Measurements from ENCODE around the gene ESYT3. TPM values are rescaled to one million over a fixed set of nuclear protein-coding genes. Genes with fewer than 3 reads are reported as not detected.
A peak's percentile ranks its signal among the peaks of the same experiment; 100 is the strongest.

ESYT3 gene, protein sequence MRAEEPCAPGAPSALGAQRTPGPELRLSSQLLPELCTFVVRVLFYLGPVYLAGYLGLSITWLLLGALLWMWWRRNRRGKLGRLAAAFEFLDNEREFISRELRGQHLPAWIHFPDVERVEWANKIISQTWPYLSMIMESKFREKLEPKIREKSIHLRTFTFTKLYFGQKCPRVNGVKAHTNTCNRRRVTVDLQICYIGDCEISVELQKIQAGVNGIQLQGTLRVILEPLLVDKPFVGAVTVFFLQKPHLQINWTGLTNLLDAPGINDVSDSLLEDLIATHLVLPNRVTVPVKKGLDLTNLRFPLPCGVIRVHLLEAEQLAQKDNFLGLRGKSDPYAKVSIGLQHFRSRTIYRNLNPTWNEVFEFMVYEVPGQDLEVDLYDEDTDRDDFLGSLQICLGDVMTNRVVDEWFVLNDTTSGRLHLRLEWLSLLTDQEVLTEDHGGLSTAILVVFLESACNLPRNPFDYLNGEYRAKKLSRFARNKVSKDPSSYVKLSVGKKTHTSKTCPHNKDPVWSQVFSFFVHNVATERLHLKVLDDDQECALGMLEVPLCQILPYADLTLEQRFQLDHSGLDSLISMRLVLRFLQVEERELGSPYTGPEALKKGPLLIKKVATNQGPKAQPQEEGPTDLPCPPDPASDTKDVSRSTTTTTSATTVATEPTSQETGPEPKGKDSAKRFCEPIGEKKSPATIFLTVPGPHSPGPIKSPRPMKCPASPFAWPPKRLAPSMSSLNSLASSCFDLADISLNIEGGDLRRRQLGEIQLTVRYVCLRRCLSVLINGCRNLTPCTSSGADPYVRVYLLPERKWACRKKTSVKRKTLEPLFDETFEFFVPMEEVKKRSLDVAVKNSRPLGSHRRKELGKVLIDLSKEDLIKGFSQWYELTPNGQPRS
- polyA plus RNA-seq (2014; cell fraction: cytosol; rRNA removed): 3.3 and 4.0 TPM in 2 replicates
- 24.1 TPM in 2 replicates for polyA plus RNA-seq (2014; cell fraction: nucleus; rRNA removed)

DNA sequence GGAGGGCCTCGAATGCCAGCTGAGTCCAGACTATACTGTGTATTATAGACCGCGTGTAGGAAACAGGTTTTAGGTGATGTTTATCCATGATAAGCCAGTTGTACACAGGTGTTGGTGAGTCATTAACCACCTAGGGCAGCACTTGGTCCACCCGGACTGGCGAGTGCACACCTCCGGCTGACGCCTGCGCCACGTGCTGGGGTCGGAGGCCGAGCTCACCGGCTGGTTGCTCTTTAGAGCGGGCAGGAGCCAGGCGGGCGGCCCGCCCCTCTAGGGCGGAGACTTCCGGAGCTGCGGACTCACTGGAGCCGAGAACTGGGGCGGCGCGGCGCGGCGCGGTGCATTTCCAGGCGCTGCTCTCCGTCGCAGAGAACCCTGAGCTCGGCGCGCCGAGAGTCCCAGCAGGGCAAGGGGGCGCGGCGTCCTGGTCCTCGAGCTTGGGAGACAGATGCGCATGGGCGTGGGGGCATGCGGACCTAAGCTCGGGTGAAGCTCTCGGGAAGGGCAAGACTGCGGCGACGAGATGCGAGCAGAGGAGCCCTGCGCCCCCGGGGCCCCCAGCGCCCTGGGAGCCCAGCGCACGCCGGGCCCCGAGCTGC, at the start of gene ESYT3:
Gene ESYT3 (plus strand): TSS at position 341 of the 599 bp plus-strand sequence. CDS start 183 bp downstream, at position 524.
- peak; percentile 68 for DNase-seq (ENCODE audit: low spot score)

DNA sequence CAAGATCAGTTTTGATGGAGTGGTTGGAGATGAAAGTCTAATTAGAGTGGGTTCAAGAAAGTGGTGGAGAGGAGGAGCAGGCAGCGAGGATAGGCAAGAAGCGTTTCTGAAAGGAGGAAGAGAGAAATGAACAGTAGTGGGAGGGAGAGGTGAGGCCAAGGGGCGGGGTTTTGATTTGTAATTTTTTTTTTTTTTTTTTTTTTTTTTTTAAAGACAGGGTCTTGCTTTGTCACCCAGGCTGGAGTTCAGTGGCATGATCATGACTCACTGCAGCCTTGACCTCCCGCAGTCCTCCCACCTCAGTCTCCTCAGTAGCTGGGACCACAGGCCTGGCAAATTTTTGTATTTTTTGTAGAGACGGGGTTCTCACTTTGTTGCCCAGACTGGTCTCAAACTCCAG, 49.4 kb upstream of the ESYT3 start:
- DNase-seq (ENCODE audit: low spot score): no peak

DNA sequence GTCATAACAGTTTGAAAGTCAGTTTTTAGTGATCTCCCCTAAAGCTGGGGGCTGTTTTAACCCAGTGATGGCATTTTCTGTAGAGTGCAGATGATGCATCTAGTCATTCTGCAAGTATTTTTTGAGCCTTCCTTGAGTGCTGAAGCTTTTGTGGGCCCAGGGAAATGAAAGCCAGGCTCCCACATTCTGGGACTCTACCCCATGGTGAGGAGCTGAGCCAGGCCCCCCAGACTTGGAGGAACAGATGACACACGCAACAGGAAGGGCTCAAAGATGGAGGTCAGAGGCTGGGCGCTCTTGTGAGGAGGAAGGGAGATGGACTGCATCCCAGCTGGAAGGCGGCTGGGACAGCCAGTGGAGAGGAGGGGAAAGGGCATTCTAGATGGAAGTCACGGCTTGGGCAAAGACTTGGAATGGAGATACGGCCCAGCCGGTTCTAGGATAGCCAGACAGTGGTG, 45.2 kb upstream of the ESYT3 start:
- DNase-seq (ENCODE audit: low spot score): no peak

DNA sequence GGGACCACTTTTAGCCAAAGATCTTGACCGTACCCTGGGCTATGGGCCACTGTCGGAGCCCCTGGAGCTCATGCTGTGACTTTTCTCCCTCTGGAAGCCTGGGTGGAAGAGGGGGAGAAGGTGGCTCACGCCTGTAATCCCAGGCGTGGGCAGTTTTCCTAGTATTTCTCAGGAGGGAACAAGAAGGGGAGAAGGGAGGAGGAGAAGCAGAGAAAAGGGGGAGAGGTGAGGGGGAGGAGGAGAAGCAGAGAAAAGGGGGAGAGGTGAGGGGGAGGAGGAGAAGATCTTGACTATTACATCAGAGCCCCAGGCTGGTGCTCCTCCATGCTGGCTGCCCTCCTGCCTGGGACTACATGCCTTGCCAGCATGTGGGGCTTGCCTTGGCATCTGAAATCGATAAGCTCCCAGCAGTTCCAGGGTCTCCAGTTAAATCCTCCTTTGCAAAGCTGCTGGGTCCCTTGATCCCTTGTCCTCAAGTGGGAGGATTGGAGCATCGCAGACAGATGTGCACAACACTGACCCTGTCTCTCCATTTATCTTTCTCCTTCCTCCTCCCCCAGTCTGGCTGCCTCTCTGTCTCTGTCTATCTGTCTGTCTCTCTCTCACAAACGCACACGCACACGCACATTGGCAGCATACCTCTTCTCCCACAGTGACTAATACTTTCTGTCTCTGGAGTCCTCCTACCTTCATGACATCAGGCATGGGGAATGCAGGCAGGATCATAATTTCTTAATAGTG, 44.4 kb upstream of the ESYT3 start:
- DNase-seq (ENCODE audit: low spot score): no peak

DNA sequence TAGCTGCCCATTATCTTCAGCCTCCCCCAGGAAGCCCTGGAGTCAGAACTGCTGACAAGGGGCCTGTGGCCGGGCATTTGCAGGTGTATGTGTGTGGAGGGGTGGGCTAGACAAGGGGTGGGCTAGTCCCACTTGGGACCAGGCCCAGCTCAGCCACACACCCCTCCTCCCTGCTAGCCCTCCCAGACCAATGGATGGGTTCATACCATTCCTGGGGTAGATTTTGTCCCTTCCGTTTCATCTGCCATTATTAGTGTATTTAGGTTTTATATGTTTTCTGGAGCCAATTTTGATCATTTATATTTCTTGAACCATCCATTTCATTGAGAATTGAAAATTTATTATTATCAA, 43.9 kb upstream of the ESYT3 start:
- no peak for DNase-seq (ENCODE audit: low spot score)

DNA sequence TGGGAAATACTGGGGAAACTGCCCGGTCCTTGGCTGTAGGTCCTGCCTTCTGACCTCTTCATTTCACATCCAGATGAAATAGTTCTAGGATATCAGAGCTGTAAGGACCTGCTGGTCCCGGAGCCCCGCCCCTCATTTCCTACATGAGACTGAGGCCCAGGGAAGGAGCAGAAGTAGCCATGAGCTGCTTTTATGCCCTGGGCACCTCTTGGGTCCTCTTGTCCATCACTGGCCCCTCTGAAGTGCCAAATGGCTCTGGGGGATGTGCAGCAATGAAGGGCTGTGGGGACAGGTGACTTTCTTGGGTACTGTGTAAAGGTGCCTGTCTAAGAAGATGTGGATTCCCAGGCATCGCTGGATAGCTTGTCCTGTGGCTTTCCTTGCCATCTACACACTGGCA, 40.3 kb upstream of the ESYT3 start:
- no peak for DNase-seq (ENCODE audit: low spot score)

DNA sequence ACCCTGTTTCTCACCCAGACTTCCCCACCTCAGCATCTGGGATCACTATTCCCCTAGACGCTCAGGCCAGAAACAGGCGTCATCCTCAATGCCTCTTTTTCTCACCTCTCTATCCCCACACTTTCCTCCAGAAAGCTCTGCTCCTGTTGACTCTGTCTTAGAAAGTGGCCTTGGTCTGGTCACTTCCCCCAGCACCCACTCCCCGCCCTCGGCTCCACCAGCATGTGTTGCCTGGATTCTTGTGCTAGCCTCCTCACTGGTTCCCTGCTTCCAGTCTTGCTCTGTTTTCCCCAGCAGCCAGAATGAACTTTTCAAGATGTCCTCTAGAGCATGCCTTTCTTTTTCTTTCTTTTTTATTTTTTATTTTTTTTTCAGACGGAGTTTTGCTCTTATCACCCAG, 39.7 kb upstream of the ESYT3 start:
- DNase-seq (ENCODE audit: low spot score): no peak

DNA sequence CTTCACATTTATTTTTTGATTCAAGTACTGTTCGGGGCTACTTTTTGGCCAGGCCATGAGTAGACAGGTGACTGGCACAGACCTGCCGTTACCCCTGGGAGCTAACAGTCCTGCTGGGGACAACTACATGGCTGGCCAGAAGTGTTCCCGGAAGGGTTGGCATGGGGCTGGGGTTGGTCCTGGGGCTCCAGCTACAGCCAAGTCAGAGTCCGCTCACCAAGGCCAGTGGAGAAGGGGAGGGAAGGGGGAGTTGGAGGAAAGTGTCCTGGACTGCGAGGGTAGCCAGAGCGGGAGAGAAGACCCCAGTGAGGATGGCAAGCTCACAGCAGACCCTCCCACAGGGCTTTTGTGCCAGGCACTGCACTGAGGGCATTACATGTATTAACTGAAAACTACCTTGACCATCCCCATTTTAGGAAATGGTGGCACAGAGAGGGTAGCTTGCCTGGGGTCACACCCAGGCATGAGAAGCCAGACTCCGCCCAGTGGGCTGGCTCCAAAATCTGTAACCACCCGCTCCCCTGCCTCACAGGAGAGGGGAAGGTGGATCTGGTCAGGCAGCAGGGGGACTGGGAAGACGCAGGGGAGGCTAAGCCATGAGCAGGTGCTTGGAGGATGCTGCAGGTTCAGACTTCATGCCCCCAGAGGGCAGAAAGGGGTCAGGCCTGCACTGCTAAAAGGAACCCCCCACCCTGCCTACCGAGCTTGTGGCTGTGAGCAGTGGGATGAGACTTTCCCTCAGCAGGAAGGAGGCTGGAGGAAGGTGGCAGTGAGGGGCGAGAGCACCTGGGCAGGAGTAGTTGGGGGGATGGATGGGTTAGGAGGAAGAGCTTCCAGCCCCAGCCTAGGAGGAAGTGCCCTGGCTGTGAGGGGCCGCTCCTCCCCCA, 38.3 kb upstream of the ESYT3 start:
- DNase-seq (ENCODE audit: low spot score): no peak

DNA sequence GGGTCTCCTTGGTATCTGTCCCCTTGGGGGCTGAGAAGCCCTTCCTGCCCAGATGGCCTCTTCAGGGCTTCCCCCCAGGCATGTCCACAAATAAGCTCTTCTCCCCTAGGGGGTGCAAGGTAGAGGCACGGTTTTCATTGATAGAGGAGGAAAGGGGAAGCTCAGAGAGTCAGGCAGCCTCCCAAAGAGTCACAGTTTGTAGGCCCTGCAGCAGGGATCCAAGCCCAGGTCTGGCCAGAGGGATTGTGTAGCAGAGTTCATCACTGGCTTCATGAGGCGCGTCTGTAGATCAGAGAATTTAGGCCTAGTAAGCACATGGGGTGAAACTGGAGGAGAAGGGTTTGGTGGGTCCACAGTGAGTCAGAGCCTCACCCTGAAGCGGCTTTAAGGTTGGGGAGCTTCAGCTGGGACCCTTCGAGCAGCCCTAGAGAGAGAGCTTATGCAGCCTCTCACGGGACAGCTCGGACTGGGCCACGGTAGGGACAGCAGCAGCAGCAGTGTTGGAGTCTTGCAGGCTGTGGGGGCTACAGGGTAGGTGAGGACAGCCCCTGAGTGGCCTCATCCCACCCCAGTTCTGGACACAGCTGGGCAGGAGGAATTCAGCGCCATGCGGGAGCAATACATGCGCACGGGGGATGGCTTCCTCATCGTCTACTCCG, 37.5 kb upstream of the ESYT3 start:
- DNase-seq (ENCODE audit: low spot score): no peak

DNA sequence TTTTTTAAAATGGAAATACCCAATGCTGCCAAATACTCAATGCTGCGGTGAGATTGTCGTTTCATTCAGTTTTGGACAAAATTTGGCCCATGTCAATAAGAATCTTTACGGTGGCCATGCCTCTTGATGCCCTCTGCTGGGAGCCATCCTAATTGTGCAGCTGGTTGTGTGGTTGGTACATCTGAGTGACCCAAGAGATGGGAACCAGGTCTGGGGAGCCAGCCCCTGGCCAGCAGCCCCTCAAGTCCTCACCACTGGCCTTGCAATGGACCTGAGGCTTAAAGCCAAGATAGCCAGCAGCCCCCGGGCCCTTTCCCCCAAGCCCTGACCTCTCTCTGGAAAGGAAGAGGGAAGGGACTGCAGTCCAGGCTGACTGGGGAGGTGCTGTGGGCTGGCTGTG, 36.4 kb upstream of the ESYT3 start:
- no peak for DNase-seq (ENCODE audit: low spot score)

DNA sequence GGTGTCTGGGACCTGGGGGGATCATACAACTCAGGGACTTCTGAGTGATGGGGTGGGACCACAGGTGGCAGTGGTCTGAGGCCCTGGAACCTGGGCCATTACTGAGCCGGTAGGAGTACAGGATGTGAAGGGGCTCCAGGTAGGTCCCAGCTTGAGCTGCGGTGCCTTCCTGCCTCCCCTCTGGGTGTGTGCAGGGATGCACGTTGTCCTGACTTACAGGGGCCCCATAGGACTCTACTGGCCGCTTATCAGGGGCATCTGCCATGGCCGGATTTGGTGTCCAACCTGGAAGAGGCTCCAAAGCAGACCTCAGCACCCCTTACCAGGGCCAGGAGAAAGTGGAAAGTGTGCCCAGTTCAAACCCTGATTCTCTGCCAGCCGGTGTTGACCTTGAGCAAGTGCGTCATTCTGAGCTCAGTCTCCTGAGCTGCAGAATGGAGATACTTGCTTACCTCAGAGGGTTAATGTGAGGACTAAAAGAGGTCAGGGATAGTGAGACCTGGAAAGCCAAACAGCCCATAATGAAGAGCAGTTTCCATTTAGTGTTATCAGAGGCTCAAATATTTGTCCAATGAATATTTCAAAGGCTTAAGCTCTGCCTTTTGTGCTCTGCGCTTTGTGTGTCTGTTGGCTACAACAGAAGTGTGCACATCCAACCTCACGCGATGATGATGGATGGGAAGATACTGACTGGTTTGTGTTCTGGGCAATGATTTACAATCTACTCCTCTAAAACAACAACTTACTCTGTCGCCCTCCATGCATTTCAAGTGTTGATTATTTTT, 35.4 kb upstream of the ESYT3 start:
- DNase-seq (ENCODE audit: low spot score): no peak

DNA sequence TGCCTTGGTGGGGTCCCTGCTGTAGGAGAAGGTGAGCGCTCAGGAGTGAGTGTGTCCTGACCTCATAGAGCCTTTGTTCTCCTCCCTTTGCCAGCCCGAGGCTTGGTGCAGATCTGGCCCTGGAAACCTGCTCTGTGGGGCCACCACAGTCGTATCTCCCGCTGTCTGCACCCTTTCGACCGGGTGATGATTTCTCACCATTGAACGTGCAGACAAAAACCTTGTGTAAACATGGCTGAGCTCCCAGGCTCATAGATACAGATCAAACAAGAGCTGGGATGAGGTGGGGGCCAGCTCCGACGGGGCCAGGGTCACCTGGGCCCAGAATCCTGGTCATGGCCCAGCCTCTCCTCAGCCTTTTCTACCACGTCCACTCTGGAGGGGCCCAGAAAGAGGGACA, 34.6 kb upstream of the ESYT3 start:
- no peak for DNase-seq (ENCODE audit: low spot score)

DNA sequence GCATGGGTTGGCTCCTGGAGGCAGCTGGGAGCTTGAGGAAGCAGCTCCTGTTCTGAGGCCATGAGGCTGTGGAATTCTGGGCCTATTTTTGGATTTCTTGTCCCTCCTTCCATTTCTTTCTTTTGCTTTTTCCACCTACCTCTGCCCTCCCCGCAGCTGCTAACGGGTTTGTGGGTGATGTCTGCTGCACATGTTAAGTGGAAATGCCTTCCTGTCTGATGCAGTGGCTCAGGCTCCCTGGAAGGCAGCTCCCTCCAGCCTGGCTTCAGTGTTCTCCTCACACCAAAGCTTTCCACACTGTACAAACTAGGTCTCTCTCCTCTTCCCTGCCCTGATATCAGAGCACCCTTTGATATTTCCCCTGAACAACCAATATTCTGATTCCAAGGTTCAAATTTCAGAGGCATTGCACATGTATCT, 33.8 kb upstream of the ESYT3 start:
- no peak for DNase-seq (ENCODE audit: low spot score)

DNA sequence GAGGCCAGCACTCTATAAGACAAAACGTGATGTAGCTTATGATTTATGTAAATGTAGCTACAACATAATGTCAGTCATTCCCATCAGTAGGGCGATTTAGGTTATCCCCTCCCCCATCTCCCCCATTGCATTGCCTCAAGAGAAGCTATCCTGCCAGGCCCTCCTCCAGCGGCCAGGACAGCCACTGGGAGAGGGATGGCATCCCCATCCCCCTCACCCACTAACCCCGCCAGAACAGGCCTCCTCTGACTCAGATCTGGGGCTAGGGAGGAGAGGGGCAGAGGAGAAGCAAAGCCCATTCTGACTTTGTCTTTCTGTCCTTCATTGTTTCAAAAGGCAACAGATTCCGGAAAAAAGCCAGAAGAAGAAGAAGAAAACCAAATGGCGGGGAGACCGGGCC, 32.6 kb upstream of the ESYT3 start:
- DNase-seq (ENCODE audit: low spot score): no peak

DNA sequence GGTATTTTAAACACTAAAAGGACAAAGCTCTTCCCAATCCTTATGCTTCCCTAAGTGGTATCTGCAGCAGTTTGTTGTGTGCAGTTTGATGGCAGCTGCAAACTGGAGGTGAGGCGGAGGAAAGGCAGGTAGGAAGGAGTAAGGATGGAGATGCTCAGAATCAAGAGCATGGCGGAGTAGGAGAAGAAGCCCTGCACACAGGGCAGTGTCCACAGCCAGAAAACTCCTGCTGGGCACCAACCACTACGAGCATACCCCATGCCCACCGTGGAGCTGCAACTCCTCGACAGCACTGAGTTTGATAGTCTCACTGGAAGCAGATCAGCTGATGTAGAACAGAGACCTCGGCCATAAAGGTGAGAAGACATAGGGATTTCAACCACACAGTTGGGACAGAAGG, 30.3 kb upstream of the ESYT3 start:
- DNase-seq (ENCODE audit: low spot score): no peak

DNA sequence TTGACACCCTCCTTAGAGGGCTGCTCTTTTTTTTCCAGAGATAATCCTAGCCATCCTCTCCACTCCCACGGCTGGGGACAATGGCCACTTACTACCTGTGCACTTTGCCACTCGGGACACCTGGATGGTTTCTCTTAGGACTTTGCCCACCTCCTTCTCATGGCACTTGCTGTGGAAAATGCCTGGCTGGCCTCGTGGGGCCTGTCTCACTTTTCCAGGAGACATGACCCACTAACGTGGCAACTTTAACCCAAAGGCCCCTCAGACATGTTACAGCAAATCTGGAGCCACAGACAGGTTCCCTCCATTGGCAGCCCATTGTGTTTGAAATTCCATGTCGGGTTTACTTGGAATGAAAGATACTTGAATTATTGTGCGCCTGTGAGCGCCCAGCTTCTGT, 29.4 kb upstream of the ESYT3 start:
- DNase-seq (ENCODE audit: low spot score): no peak

DNA sequence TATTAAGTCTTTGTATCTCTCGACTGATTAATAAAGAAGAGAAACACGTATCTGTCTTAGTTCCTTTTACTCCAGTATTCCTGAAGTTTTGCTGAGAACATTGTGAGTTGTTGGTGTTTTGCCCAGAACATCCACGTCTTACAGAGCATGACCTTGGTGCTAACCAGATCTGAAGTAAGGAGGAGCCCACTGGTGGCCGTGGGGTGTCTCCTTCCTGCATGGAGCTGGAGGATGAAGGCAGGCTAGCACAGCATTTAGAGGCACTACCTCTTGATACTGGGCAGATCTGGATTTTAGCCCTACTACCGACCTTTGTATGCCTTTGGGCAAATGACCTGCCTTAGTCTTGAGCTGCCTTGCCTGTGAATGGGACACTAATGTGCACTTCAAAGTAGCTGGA, 28.9 kb upstream of the ESYT3 start:
- no peak for DNase-seq (ENCODE audit: low spot score)

DNA sequence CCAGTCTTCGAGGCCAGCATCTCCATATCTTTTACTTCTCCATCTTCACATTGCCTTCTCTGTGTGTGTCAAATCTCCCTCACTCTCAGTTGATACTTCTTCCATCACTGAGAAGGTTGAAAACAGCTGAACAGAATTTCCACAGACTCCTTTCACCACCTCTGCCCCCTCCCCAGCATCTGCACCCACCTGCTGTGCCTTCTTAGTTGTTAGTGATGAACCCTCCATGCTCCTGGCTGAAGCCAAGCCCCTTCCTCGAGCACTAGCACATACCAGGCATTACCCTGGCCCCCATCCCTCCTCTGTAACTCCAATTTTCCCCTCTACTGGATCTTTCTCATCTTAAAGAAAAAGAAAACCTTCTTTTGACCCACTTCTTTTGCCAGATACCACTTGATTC, 27.8 kb upstream of the ESYT3 start:
- no peak for DNase-seq (ENCODE audit: low spot score)

All from SK-N-DZ (cell line).